BJ (cell line): ENCODE measurements around the gene PLEKHA4. TPM values are rescaled to one million over a fixed set of nuclear protein-coding genes. Genes with fewer than 3 reads are reported as not detected.

Experiments
- CTCF ChIA-PET: fragments of 350-600 bp; formaldehyde crosslinking; extraction: SDS; loops from one replicate; lab custom pipeline; 2021; ENCODE audit warnings: antibody characterized with exemption, inconsistent platforms; lab: Yijun Ruan, JAX
- POLR2A ChIA-PET: fragments of 300-600 bp; sonication (Branson Sonifier 250); formaldehyde crosslinking; extraction: SDS; loops from one replicate; lab custom pipeline; 2021; ENCODE audit warnings: antibody characterized with exemption; lab: Charles Lee
- DNase-seq: peaks from one replicate; pipeline ENCODE4 v3.0.0-alpha.2; 2011; ENCODE audit warnings: low read depth
- H3K27me3 ChIP-seq: 2 replicates; pipeline ENCODE4 v1.6.0; 2011; ENCODE audit warnings: low read length; ENCODE audit not compliant: control insufficient read depth, insufficient read depth
- H3K36me3 ChIP-seq: 2 replicates; pipeline ENCODE4 v1.5.1; 2011; ENCODE audit warnings: low read length; ENCODE audit not compliant: control insufficient read depth, insufficient read depth
- H3K4me3 ChIP-seq: 2 replicates; pipeline ENCODE4 v1.5.1; 2011; ENCODE audit warnings: low read depth, mild to moderate bottlenecking, control low read depth, low read length
- CTCF ChIP-seq: IDR thresholded peaks from 2 replicates; pipeline ENCODE4 v1.5.1; 2011; ENCODE audit warnings: low read depth, mild to moderate bottlenecking, control low read depth, inconsistent platforms, low read length, moderate library complexity; ENCODE audit not compliant: insufficient read depth
- polyA plus RNA-seq: library from polyadenylated mRNA; depleted of rRNA; stranded (reverse); fragments of >200 nt; gene quantifications from 2 replicates; pipeline ENCODE4 v1.2.3, GENCODE V29; 2011

The PLEKHA4 gene
- polyA plus RNA-seq, 1 experiment: 5.4 TPM

GRCh38 chr19:48842789-48843162, 25.6 kb downstream of the PLEKHA4 start:
- POLR2A ChIA-PET: no interaction called here
- peak; percentile 79 for TF ChIP-seq CTCF
- Histone ChIP-seq H3K36me3 (peaks cover 10% of the 10 kb centered on the region), H3K4me3 (no peak overlapping the region), H3K27me3 (no peaks in the 10 kb centered on the region)
- no peak for DNase-seq
- CTCF ChIA-PET: interaction anchor here (0.6 to 10.7 kb wide), 33 partner anchors 9 to 255 kb away, joined by 3 to 195 read pairs (median 4); partner anchors contain the start of genes BAX, BCAT2 and CA11

GRCh38 chr19:48841571-48841970, 26.8 kb downstream of the PLEKHA4 start:
- TF ChIP-seq CTCF: no peak
- H3K27me3 ChIP-seq: no peaks in the 10 kb centered on the region
- DNase-seq: no peak
- peaks cover 7% of the 10 kb centered on the region for H3K36me3 ChIP-seq
- ChIA-PET CTCF (interaction anchor here (0.6 to 10.7 kb wide), 19 partner anchors 9 to 196 kb away, joined by 3 to 195 read pairs (median 11); partner anchors contain the start of genes BCAT2 and CA11), POLR2A (no interaction called here)
- H3K4me3 ChIP-seq: no peak overlapping the region

GRCh38 chr19:48841047-48841446, 27.4 kb downstream of the PLEKHA4 start:
- no peak overlapping the region for H3K4me3 ChIP-seq
- TF ChIP-seq CTCF: no peak
- DNase-seq: no peak
- CTCF ChIA-PET: interaction anchor here (1.7 to 10.7 kb wide), 9 partner anchors 10 to 195 kb away, joined by 6 to 195 read pairs (median 13); partner anchors contain the start of genes BCAT2 and CA11
- POLR2A ChIA-PET: no interaction called here
- peaks cover 6% of the 10 kb centered on the region for H3K36me3 ChIP-seq
- H3K27me3 ChIP-seq: no peaks in the 10 kb centered on the region

GRCh38 chr19:48837687-48838086, 30.7 kb downstream of the PLEKHA4 start:
- Histone ChIP-seq H3K36me3 (peaks cover 1% of the 10 kb centered on the region; the same call in 1 of the 2 replicates), H3K4me3 (no peak overlapping the region), H3K27me3 (no peaks in the 10 kb centered on the region)
- ChIA-PET POLR2A (interaction anchor here (0.6 kb wide), 2 partner anchors 42 to 139 kb away, joined by 3 read pairs; no protein-coding TSS in a partner anchor), CTCF (interaction anchor here (1.2 to 10.7 kb wide), 8 partner anchors 13 to 192 kb away, joined by 3 to 195 read pairs (median 8); partner anchors contain the start of gene CA11)
- TF ChIP-seq CTCF: no peak
- no peak for DNase-seq

- ChIA-PET CTCF (interaction anchor here (1.2 to 2.3 kb wide), 13 partner anchors 10 to 191 kb away, joined by 3 to 55 read pairs (median 5); partner anchors contain the start of genes CA11, GYS1 and RUVBL2), POLR2A (interaction anchor here (0.6 kb wide), 3 partner anchors 41 to 291 kb away, joined by 3 to 12 read pairs (median 3); no protein-coding TSS in a partner anchor)
- Histone ChIP-seq H3K36me3 (peaks cover 3% of the 10 kb centered on the region), H3K27me3 (no peaks in the 10 kb centered on the region), H3K4me3 (peak overlapping the region; percentile 38)
- DNase-seq: peak; percentile 51
- TF ChIP-seq CTCF: no peak
These were observed 31.3 kb downstream of the PLEKHA4 start for GRCh38 chr19:48837051-48837524.
